Fibroblast of skin of left biceps (primary cell): ENCODE results near the gene DDI2.
A peak's percentile ranks its signal among the peaks of the same experiment; 100 is the strongest.

ENCODE experiments used
- DNase-seq, 2 experiments: peaks; one replicate each; pipeline ENCODE4 v3.0.0-alpha.2; 2013; ENCODE audit warnings: low read depth in 2 of 2

The DDI2 gene

DNA sequence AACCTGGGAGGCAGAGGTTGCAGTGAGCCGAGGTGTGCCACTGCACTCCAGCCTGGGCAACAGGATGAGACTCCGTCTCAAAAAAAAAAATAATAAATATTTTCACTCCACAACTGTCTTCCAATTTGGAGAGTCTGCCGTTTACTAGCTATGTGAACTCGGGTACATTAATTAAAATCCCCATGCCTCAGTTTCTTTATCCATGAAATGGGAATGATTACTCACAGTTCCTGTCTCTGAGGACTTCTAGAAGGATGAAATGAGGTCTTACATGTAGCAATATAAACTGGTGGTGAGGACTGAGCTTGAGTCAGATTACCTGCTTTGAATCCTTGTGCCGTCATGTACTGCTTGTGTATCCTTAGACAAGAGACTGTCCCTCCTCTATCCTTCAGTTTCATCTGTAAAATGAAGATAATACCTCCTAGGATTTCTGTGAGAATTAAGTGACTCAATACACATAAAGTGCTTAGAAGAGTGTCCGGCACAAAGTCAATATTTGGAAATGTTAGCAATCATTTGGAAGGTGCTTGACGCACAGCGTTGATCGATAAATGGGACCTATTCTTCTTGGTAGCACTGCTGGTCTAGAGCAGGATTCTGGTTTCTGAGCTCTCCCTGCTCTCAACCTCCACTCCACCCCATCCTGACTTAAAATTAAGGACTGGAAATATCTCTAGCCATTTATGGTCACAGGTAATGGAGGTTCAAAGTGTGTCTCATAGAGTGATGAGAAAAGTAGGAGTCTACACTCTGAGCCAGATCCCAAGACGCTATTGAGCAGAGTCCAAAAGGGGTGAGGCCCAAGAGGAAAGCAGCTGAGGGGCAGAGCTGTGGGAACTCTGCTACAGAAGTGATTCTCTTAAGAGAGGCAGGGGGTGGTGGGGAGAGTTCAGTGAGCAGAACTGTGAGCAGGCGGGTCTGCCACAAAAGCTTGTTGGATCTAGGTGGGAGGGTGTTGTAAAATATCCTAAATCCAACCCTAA, 11.6 kb upstream of the DDI2 start:
- no peak for DNase-seq

DNA sequence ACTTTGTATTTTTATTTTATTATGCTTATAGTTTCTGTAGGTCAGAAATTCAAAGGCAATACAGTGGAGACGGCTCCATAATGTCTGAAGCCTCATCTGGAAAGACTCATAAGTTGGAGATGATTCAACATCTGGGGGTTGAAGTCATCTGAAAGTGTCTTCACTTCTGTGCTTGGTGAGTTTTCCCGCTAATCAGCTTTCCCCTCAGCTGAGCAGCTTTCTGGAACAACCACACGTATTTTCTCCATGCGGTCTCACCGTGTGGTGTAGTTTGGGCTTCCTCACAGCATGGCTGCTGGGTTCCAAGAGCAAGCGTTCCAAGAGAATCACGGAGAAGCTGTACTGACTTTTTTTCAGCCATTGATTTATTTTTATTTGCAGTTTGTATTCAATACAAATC, 7.6 kb upstream of the DDI2 start:
- no peak for DNase-seq

DNA sequence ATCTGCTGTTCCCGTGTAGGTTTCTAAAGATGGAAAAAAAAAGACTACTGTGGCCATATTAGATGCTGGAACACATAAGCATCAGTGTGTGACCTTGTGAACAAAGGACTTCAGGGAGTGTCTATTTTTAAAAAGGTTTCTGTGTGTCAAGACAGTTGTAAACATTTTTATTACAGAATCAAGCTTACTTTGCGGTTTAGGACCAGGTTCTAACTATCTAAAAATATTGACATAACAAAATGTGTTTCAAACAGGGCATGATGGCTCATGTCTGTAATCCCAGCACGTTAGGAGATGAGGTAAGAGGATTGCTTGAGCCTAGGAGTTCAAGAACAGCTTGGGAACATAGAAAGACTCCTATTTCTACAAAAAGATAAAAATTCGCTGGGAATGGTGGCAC, 7.1 kb upstream of the DDI2 start:
- no peak for DNase-seq

DNA sequence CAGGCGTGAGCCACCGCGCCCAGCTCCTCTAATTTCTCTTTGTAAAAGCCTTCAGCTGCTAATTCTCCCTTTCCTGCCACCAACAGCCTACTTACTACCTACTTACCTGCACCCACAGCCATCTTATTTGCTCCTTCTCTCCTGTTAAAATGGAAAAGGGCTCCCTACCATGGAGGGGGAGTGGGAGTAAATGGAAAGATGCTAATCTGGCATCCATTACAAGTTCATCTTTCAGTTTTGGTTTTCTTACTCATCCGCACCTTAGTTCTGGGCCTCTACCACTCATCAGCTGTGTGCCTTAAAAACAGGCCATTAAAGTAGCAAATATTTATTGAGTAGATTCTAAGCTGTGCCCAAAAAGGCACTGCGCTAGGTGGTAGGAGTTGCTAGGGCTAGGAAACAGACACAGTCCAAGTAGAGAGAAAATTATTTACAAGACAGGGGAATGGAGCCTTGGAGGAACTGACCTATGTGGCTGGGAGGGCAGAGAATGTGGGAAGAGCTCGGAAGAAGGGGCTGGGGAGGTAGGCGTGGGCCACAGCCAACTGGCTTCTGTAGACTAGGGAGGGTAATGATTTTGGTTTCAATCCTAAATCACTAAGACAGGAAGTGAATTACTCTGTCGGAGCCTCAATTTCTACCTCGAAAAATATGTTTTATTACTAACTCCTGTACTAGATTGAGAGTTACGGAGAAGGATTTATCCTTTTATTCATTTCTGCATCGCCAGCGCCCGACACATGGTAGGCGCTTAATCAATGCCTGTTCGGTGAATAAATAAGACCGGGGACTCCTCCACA, 685 bp upstream of the DDI2 start:
- DNase-seq, result no peak

DNA sequence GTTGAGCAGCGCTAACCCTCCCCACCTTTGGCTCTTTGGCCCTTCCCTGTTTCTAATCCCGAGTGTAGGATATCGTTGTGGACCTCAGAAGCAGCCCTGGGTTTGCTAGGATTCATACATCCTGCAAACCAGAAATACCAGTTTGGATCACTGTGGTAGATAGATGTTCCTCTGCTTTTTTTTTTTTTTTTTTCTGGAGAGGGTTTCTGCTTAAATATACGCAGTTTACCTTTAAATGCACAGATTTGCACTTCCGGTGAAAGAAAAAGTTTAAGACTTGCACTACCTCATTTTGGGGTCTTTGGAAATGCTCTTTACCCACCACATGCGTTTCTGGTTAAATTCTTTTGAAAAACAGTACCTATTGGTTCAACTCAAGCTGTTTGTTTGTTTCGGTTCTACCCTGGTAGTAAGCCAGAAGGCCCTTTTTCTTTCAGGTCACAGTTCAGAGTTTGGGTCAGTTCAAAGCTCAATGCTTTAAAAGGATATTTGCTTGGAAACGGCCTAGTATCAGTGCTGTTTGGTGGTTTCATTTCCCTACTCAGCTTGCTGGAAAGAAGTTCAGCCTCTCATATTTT, 908 bp downstream of the DDI2 start:
- no peak for DNase-seq

DNA sequence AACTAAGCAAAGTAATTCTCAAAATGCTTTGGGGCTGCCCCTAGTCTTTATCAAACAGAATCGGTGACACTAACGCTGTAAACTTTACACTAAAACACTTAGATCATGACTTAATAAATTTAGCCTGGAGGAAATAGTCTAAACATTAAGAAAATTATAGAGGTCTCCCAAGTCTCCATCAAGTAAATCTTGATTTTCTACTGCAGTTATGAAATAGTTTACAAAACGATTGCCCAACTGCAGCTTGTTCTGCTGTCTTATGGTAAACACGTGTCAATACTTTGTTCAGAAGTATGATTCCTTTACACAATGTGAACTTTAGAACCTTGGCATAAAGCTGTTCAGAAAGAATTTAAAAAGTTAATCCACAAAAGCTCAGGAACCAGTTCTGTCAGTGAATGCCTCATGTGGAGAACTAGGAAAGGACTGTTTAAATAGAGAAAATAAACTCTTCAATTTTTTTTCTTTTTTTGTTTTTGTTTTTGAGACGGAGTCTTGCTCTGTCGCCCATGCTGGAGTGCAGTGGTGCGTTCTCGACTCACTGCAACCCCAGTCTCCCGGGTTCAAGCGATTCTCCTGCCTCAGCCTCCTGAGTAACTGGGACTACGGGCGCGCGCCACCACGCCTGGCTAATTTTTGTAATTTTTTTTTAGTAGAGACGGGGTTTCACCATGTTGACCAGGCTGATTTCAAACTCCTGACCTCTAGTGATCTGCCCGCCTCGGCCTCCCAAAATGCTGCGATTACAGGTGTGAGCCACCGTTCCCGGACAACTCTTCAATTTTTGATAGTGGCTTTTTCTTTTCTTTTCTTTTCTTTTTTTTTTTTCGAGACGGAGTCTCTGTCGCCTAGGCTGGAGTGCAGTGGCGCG, 1.6 kb downstream of the DDI2 start:
- DNase-seq, result peak; percentile 29 to 36

DNA sequence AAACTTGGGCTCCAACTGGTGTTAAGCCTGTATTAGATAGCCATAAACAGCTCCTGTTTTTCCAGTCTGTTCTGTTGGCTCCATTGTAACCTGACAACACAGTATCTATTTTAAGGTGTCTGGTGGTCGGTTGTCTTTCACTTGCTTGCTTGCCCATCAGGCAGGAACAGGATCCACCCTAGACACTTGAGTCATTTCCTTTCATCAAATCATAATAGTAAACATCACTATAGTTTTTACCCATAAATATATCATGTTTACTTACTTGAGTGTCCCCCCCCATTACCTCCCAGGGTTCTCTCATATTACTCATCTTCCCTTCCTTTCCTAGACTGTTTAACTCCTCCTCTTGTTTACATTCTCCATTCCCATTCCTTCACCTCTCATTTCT, 2.9 kb downstream of the DDI2 start:
- no peak for DNase-seq

DNA sequence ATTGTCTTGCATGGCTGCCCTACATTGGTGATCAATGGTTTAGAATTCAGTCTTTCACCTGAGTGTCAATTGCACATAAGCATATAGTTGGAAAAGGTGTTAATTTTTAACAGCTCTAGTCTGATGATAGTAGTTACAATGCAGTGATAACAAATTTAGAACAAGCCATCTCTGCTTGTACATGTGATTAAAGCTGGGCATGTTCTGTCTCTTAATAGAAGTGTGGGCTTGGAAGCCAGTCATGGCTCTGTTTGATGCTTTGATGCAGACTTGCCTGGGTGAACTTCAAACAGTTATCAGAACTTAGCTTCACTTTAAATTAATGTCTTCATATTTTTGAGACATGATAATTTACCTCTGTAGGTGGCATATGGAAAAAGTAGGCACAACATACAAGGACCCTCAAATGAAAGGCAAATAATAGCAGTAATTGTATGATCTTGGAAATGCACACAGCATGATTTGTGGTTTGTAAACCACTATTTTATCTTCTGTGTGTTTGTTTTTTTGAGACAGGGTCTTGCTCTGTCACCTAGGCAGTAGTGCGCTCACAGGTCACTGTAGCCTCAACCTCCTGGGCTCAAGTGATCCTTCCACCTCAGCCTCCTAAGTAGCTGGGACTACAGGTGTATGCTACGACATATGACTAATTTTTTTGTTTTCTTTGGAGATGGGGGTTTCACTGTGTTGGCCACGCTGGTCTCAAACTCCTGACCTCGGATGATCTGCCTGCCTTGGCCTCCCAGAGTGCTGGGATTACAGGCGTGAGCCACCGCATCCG, 3.8 kb downstream of the DDI2 start:
- DNase-seq, result no peak

DNA sequence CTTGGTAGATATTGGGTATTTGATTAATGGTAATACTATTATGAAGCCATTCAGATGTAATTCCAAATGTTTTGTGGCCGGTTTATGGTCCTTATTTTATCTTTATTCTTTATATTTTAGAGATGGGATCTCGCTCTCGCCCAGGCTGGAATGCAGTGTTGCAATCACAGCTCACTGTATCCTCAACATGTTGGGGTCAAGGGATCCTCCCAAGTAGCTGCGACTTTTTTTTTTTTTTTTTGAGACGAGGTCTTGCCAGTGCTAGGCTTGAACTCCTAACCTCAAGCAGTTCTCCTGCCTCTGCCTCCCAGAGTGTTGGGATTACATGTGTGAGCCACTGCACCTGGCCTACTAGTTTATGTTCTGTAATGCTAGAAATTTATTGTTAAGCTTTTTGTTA, 4.7 kb downstream of the DDI2 start:
- no peak for DNase-seq

DNA sequence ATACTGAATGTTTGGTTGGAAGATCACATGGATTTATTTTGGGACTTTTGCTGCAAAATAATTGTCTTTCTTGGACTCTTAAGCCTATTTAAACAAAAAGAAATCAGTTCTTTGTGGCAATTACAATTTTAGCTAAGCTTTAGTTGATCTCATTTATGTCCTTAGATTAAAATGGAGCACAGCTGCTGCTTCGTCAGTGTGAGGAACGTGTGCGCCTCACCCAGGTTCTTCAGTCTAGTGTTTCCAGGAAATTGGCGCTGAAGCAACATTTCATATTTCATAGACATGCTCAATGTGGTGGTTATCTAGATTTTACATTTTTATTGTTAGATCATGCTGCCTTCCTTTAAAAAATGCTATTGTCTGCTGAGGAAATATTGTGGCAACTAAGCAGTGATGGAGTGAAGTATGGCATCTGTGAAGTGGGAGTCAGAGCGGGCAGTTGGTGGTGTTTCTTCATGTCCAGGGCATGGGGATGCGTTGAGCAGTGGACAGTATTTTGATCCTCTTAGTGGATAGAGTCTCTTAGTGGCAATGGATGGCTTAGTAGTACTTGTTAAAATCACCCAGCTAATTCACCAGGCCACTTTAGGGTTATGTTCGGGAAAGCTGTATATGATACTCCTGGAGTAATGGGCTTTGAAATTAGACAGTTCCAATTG, 5.6 kb downstream of the DDI2 start:
- no peak for DNase-seq

DNA sequence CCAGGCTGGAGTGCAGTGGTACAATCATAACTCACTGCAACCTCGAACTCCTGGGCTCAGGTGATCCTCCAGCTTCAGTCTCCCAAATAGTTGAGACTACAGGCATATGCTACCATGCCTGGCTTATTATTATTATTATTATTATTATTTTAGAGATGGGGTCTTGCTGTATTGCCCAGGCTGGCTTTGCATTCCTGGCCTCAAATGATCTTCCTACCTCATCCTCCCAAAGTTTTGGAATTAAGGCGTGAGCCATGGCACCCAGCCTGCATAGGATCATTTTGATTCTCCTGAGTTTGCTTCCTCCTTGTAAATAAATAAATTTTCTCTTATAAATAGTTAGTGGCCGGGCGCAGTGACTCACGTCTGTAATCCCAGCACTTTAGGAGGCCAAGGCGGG, 6.2 kb downstream of the DDI2 start:
- DNase-seq, result no peak

DNA sequence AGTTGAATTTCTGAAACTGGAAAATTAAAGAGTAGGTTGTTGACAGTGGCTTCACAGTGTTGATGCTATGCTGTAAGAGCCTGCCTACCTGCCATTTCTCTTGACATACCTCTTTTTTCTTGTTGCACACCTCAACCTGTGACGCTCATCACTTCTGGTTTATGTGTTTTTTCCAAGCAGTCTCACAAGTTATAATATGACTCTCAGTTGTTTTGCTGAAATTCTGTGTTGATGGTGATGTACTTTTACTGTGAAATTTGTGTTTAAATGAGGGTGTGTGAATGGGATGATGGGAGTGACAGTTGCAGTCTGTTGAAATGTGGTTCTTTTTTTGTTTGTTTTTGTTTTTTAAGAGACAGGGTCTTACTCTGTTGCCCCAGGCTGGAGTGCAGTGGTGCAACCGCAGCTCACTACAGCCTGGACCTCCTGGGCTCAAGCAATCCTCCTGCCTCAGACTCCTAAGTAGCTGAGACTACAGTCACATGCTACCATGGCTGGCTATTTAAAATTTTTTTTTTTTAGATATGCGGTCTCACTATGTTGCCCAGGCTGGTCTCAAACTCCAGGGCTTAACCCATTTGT, 7.0 kb downstream of the DDI2 start:
- DNase-seq, result no peak

DNA sequence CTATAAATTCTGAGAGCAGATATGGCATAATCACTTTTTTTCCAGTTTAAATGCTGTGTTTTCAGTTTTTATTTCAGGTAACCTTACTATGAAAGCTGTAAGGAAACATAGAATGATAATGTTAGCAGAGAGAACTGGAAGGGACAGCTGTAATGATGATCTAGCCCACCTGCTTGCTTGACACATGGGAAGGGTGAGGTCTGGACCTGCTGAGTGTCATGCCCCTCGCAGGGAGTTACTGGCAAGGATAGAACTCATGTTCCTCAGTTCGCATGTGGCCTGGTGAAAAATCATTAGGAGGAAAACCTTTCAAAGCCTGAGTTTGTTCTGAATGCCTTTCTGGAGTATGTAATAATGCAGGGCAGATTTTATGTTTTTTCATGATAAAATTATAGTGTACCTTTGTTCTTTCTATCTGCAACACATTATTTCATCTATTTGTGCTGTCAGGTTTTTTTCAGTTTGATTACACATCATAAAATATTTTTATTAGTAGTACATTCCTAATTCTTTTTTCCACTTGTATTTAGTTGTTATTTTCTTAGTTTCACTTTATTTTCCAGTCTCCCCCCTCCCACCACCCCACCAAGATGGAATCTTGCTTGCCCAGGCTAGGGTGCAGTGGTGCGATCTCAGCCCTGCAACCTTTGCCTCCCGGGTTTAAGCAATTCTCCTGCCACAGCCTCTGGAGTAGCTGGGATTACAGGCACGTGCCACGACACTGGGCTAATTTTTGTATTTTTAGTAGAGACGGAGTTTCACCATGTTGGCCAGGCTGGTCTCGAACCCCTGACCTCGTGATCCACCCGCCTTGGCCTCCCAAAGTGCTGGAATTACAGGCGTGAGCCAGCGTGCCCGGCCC, 8.0 kb downstream of the DDI2 start:
- DNase-seq, result no peak

DNA sequence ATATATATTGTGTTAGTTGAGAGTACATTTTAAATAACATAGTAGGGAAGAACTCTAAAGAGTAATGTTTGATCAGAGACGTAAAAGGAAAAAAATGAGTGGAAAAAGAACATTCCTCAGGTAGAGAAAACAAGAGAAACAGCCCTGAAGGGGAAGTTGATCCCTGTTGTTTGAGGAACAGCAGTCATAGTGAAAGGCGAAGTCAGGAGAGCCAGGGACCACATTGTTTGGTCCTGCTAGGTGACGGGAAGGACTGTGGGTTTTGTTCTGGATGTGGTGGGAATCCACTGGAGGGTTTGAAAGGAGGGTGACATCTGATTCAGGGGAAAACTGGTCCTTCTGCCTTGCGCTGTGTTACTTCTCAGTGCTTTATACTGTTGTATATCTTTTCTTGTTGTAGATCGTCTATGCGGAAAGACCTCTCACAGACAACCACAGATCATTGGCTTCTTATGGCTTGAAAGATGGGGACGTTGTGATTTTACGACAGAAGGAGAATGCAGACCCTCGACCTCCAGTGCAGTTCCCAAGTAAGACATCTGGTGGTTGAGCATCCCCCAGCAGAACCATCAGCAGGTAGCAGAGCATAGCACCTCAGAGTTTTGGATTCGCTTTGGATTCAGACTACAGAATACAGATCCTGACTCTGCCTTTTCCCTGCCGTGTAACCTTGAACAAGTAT, 9.2 kb downstream of the DDI2 start:
- DNase-seq, result no peak

DNA sequence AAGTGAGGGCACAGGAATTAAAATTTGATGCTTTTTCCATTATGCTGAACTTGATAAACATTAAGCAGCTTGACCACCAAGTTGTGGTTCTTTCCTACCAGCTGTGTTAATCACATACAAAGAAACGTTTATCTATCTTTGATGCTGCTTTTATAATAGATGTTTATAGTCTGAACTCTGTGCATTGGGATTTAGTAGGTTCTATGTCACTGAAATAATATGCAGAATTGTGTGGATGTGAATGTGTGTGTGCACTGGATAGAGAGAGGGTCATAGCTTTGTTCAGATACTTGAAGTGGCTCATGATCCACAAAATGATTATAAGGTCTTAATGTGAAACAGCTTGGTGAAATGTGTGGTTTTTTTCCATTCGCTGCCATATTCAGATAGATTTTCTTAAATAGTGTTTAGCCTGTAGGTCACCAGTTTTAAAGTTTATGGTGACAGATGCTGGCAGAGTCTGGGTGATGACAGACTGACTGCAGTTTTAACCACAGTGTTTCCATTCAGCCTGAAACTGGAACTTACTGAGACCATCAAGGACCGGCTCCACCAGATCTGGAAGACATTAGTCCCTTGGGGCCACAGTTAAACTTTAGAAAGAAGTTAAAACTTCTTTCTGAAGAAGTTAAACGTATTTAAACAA, 10.2 kb downstream of the DDI2 start:
- peak in 1 of 2 experiments; percentile 19 for DNase-seq

DNA sequence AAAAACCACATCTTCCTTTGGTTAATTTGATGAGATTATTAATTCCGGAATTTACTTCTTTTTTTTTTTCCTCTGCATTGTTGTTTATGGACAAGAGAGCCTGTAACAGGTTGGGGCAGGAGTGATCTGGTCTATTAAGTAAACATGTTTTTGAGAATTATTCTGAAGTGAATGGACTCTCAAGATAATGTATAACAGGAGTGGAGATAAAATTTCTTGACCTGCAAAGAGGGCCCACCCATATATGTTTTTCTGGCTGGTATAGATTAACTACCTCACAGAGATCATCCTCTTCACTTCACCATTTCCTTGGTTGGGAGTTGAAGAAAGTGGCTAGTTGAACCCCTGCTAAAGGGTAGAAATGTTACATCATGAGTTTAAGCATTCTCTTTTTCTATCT, 10.7 kb downstream of the DDI2 start:
- no peak for DNase-seq

DNA sequence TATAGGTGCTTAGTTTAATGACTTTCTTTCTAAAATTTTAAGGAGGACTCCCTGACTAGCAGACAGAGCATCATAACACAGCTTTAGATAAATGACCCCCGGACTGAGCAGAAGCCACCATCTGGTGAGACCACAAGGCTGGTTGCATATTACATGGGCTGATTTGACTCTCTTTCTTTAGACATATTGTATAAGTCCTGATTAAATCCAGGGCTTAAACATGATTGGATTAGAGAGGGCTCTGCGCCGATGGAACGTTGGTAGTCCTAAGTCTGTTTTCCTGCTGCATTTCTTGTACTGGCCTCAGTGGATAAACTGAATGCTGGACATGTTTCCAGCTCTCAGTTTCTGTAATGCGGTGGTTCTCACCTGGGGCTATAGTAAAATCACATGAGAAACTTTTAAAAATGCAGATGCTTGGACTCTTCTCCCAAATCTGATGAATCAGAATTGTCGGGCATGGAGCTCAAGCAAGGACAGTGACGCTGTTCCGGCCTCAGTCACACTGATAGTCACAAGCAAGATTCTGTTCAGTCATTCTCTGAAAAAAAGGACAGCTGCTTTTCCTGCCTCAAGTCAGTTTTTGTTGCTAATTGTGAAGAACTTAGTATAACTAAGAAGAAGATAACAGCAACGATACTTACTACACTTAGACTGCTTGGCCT, 16.6 kb downstream of the DDI2 start:
- DNase-seq, result no peak
